Hematopoietic multipotent progenitor cell treated with erythropoietin and hydrocortisone succinate and interleukin-3 and kit ligand, for 15 days (in vitro differentiated cells): ENCODE measurements around the gene TRABD2B.

ENCODE experiments used
- DNase-seq: peaks from one replicate; pipeline ENCODE4 v3.0.0-alpha.2; 2015; ENCODE audit warnings: low spot score

TRABD2B gene

DNA sequence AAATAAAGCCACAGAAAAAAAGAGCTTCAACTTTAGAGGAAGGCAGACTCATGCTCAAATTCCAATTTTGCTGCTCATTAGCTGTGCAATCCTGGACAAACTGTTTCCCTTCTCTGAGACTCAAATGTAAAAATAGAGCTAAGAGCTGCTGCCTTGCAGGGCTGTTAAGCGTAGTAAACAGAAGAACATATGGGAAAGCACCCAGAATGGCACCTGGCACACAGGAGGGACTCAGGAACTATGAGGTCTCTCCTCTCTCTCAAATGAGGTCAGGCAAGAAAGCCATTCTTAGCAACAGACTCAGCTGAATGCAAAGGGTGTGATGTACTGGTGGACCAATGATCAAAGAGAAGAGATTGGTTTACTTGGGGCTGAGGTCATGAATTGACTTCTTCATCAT, 61.3 kb downstream of the TRABD2B start:
- no peak for DNase-seq

DNA sequence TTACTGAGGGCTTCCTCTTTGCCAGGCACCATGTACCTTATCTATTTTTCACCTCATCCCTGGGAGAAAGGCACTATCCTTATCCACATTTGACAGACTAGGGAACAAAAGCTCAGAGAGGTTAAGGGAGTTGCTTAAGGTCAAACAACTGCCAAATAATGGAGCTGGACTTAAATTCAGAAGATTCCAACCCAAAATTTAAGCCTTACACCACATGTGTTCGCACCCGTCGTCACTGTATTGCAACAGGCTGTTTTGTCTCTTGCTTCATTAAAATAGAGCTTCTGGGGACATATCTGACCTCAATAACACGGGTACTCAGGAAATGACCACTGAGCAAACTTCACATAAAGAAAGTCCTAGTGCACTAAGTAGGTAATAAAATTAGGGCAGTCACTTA, 62.0 kb downstream of the TRABD2B start:
- DNase-seq = no peak

DNA sequence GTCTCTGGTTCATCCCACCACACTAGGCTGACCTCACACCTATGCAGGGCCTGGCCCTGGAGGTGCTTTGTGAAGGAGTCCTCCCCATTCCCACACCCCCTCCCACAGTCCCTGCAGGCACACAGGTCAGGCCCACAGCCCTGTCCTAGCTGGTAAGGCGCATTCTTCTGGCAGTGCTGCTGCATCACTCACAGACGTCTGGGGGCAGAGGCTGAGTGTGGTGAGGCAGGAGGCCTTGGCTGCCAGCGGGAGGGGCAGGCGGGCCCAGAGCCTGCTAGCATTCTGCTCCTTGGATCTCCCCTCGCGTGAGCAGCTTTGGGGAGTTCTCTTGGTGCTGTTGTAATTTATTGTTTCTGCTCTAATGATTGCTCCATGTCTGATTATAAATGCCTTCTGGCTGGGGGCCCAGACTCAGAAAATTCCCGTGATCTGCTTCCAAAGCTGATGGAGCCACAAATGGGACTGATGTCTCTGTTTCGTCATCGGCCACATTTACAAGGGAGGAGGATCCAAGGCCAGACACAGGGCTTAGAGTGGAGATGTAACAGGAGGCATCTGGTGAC, 62.9 kb downstream of the TRABD2B start:
- no peak for DNase-seq

DNA sequence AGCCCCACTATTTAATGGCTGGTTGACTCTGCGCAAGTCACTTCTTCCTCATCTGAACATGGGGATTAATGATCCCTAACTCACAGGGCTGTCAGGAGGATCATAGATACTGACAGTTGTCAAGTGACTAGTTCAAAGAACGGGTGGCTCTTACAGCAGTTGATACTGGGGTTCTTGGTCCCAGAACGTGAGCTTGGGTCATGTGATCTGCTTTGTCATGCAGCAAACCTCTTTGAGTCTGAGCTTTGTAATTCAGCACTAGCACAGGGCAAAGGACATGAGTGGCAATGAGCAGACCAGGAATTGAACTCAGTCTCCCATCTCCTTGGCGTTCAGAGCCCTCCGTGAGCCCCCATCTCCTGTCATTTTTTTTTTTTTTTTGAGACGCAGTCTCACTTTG, 64.4 kb downstream of the TRABD2B start:
- no peak for DNase-seq

DNA sequence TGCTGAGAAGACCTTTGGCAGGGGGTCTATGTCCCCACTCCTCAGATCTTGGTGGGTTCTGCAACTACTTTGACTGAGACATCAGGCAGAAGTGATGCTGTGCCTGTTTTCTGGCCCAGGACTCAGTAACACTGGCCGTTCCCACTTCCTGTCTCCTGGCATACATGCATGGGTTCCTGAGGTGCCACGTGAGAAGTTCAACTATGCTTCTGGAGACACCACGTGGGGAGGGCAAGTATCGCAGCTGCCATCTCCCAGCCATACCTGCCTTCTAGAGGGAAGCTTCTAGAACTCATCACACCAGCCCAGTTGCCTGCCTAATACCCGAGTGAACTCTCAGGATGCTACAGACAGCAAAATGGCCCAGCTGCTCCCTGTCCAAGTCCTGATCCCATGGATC, 65.8 kb downstream of the TRABD2B start:
- no peak for DNase-seq

DNA sequence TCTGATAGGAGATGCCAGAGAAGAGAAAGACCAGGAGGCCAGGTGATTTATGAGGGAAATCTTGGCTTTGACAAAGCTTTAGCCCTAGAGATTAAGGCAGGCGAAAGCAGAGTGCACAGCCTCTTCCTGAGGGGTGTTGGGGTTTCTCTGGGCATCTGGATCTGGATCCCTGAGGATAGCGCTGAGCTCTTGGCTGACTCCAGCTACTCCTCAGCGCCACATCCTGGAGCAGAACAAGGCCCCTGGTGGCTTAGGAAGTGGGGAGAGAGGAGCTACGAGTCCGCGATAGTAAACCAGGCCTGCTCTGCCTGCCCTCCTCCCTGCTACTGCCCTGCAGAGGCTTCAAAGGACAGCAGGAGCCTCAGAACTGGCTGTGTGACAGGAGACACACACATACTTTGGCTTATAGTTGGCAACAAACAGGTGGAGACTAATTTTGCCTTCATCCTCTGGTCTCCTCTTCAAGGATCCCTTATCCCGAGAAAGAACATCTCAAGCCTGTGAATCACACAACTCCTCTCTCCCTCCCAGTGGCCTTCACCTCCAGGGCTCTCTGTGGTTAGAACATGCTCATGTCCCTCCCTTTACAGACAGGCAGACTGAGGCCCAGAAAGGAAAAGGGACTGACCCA, 66.9 kb downstream of the TRABD2B start:
- DNase-seq = no peak

DNA sequence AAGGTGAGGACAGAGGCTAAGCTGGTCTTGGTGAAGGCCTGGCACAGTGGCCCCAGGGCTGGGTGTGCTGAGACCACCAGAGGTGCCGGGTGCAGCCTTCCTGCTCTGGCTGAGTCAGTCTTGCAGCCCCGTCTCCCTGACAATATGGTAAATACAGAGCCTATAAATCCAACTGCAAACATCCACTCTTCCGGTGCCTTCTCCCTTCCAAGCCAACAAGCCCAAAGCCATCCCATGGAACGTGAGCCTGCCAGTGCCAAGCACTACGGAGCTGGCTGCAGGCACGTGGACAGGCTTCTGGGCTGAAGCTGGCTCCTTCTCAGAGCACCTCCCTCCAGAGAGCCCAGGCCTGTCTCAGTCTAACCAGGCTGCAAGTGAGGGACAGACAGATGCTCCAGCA, 70.0 kb downstream of the TRABD2B start:
- no peak for DNase-seq

DNA sequence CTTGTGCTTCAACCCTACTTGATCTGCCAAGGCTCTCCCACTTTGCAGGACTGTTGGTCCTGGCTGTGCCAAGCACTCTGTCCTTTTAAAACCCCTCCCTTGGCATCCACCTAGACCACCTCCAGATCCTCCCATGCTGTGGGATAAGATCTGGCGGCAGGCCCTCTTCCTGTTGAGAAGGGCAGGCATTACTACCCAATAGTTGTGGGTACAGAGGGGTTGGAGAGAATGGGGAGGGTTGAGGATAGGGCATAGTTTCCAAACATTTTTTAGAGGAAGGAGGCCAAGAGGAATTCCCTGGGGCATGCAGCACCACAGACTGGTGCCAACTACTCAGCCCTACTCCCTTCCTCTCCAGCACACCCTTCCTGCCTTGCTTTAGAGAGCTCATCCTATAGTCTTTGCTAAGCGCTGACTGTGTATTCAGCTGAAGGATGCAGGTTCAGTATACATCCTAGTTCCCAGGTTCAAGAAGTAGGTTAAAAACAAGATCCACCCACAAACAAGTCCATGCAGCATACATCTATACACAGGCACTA, 70.7 kb downstream of the TRABD2B start:
- DNase-seq = no peak

DNA sequence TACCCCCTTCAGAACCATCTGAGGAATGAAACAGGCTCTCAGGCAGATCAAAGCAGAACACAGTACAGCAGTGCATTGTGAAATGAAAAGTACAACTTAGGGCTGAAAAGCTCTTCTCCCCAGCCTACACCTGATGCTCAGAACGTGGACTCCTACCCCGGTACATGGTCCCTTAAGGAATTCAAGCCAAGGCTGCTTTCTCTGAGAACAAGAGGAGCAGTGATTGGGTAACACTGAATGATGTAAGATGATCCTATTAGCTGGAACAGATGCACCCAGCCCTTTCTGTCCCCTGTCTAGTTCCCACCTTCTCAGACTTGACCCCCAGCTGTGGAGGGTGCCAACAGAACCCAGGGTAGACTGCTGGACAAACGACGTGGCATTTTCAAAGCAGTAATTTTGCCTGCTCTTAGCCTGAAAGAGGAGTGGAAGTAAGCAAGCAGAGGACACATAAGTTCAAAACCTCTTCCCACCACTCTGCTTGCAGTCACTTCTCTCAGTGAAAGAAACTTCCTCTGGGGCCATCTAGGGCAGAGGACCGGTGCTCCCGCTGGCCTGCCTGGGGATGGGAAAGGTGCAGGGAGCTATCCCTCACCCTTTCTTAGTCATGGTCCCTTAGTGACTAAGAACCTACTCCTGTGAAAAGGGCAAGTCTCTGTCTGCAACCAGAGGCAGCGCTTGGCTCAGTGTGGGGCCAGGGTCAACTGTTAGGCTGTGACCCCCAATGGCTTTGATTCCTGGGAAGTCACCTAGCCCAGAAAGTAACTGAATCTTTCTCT, 72.7 kb downstream of the TRABD2B start:
- DNase-seq = no peak

DNA sequence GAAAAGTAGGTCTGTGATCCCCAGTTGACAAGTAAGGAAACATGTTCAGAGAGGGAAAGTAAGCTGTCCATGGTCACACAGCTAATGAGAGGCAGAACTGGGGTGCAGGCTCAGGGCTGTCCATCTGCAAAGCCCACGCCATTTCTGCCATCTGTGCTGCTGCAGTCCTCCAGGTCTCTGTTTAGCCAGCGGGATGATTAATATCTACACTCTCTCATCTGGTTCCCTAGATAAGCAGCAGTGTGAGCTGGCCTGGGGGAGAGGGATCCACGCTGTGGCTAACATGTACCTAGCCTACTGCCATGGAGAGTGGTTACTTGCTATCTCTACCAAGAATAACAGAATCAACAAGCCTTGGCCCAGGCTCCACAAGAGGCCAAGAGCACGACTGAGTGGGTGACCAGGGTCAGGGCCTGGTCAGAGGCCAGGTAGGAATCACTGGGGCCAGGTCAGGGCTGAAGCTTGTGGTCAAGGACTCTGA, 75.2 kb downstream of the TRABD2B start:
- no peak for DNase-seq

DNA sequence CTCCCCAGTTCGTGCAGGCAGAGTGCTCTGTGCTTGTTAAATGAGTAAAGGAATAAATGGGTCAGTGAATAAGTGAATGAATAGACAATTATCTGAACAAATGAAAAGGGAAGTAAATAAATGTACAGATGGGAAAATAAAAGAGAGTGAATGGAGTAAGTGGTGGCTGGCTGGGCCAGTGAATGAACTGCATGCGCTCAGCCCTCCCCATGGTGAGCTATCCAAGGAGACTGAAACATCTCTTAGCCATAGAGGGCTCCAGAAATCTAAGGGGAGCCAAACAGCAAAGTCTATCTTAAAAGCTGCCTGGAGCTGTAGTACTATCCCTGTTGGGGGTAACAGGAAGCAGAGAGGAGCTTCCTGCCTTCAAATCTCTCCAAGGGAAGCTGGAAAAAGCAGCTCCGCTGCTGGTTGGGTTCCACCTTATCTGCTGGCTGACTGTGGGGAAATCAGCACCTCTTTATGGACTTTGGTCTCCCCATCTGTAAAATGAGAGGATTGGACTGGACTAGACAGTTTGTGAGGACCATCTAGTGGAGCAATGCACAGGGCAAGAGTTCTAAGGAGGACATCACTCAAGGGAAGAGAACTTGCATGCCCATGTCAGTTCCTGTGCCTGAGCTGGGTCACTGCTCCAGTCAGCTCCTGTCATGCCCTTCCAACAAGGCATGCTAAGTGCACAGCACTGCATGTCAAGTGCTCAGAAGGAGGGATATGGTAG, 77.9 kb downstream of the TRABD2B start:
- DNase-seq = no peak

DNA sequence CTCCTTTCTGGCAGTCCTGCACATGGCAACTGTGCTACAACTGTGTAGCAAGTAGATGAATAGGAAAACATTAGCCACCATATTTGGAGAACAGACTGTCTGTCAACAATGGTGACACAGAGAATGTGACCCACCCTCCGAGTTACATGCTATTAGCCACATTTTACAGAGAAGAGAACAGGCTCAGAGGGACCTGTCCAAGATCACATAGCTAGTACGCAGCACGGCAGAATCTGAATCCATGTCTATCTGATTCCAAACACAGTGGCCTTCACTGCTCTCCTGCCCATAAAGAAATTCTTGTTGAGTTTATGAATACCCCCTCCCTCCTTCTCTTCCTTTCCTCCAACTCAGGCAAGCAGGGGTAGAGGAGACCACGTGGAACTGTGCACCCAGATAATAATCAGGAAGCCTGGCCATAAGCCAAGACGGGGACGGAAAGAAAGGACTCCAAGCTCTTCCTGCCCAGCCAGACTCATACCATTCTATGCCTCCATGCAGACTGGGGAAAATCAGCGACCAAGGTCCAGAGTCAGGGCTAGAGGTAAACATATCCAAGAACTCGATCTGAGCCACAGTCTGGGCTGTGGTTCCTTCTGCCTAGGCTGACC, 78.8 kb downstream of the TRABD2B start:
- no peak for DNase-seq

DNA sequence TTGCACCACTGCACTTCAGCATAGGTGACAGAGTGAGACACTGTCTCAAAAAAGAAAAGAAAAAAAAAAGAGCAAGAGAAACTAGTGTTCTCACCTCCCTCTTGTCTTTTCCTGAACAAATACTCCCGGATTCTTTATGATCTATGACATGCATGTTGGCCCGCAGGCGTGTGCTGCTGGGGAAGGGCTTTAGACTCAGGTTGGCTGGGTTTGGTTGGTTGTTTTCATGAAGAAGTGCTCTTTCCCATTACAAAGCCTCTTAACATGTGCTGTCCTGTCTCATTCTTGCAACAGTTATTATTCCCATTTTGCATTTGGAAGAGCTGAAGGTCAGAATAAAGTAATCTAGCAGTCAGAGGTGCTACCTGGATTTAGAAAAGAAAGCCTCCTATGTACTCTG, 79.5 kb downstream of the TRABD2B start:
- DNase-seq = no peak

DNA sequence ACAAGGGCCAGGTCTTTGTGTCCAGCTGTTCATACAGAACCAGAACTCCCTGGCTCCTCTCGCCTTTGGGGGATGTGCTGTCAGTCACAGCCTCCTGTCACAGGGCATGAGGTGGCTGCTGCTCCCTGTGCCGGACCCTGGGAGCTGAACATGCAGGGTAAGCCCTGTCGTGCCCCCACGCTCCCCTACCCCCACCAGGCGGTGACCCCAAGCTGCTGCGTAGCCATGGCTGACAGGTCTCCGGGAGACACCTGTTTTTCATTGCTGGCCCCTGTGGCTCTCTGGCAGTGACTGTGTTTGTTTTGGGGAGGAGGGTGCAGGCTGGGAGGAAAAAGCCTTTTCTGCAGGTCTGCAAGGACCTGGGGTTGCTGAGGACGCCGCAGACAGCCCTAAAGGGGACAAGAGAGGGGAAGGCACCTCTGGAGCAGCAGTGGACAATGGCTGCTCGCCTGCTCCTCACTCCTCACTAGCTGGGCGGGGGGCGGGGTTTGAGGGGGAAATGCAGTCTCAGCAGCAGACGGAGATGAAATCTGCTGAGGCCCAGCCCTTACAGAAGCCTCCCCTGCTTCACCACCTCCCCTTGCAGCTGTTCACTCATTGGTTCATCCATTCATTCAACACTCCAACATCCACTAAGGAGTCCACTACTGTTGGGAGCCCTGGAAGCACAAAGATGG, 81.4 kb downstream of the TRABD2B start:
- DNase-seq = no peak

DNA sequence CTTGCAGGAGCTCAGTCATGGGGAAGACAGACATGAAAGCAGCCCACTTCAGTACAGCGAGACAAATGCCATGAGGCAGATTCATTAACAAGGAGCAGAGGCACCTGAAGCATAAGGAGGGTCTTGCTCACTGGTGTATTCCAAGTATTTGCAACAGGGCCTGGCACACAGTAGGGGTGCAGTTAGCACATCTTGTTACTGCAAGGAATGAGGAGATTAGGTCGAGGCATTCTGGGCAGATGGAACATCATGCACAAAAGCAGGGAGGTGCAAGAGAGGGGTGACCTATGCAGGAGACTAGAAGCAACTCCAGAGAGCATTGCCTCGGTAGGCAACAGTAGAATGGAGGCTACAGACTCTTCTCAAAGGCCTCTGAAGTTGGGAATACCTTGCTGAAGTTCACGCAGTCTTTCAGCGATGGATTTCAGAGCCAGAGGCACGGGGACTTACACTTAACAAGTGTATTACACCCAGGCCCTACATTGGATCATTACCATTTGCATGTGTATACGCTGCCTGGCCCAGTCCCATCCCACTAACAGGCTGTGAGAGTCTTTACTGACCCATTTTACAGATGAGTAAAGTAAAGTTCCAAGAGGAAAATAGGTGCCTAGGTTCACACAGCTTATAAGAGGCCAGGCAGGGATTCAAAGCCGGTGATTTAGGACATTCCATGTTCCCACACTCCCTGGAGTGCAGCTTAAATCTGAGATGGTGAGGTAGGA, 82.1 kb downstream of the TRABD2B start:
- DNase-seq = no peak

DNA sequence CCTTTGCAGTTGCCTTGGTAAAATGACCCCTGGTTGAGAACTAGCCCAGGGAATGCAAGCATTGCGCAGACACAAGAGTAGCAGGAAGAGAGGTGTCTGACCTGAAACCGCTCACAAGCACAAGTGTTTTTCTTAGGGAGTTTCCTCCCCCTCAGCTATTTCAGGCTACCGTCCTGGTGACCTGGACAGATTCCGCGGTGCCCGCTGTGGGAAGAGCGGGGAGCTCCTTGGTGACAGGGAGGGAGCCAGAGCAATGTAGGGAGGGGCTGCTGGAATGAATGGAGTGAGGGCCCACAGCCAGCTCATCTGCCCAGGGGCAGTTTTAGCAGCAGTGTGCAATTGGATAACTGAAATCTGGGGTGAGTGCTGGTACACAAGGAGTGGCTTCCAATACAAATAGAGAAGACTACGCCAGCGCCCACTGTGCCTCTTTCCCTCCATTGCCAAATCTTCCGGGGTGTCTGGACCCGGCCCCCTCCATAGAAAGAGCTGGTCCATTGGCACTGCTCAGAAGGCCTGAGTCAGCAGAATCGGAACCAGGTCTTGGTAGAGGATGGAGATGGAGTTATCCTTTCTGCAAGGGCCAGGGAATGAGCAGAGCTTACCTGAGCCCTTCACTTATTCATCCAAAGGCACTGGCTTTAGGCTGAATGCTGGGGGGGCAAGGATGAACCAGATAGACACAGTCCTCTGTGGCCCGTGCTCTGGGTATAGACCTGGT, 82.8 kb downstream of the TRABD2B start:
- no peak for DNase-seq

DNA sequence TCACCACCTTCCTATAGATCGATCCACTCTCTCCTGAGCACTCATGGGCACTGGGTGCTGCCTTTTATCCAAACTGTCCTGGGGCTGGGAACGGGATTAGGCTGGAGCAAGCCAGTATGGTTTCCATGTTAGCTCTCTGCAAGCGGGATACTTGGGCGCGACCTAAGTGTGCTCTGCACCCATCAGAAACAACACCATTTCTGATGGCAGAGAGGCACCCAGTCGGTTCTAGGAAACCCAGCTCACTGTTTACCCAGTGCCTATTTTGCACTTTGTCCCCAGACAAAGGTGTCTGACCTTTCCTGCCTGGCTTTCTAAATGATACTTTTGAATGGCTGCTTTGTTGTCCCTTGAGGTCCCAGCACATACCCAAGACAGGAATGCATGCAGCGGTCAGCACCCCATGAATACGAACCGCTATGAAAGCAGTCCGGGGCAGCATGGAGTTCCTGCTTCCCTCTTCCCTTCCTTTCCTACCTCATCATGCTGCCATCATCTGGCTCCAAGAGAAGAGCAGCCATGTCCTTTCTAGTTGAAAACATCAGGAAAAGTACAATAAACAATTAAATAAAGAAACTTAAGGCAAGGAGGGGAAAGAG, 83.9 kb downstream of the TRABD2B start:
- no peak for DNase-seq

DNA sequence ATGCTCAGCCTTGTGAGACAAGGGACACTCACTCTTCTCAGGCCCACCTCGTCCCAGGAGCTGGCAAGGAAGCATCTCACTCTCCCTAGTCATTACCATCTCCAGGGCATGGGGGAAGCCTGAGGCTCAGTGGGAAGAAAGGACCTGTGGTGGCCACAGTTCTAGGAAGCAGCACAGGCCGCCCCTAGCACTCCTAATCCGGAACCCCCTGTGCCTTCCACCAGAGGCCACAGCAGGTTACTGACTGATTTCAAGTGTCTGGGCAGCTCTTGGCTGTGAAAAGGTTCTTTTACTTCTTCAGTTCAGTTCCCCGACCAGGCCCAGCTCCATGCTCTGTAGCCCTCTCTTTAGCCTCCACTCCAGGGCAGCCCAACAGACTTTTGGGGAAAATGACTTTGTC, 84.4 kb downstream of the TRABD2B start:
- DNase-seq = no peak

DNA sequence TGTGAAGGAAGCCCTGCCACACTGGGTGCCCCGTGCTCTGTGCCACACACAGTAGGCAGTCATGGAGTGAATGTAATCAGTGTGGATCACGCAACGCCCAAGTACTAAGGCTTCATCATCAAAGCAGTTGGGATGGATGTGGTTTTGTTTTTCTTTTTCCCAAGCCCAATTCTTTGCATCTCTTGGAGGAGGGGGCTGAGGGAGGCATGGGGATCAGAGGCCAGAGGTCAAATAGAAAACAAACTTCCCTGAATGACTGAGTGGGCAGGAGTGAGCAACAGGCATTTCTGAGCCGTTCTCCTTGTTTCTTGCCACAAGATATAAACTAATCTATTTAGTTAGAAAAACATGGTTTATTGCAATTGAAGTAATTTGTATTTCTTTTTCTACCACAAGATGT, 85.3 kb downstream of the TRABD2B start:
- no peak for DNase-seq

DNA sequence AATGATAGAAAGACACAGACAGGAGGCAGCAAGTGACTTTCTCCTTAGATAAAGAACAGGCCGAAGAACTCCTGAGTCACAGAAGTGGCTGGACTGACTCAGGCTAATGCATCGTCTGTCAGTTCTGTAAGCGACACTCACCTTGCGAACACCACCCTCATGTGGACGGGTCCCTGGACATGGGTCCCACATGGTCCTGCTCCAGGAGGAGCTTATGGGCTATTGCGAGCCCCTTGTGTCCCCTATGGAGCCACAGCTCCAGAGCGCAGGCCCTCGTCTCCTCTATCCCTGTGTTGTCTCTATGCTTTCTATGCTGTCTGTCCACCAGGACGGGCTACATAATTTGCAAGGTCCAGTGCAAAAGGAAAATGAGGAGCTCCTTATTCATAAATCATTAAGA, 85.8 kb downstream of the TRABD2B start:
- no peak for DNase-seq
